Caco-2 (cell line): ENCODE data around the gene FAM168A. TPM values are rescaled to one million over a fixed set of nuclear protein-coding genes. Genes with fewer than 3 reads are reported as not detected.

Experiments
- BruUV-seq: library from RNA; stranded (reverse); fragments of 400-500 nt; replicated peaks from 2 replicates; lab custom pipeline; 2021; lab: Mats Ljungman, UMichigan
- CTCF ChIA-PET: fragments of 300-600 bp; sonication (Branson Sonifier 250); formaldehyde crosslinking; loops from one replicate; lab custom pipeline; 2022; ENCODE audit warnings: antibody characterized with exemption; lab: Charles Lee
- POLR2A ChIA-PET: fragments of 300-600 bp; sonication (Branson Sonifier 250); formaldehyde crosslinking; loops from one replicate; lab custom pipeline; 2022; ENCODE audit warnings: antibody characterized with exemption; lab: Charles Lee
- DNase-seq, 2 experiments: peaks; one replicate each; pipeline versions ENCODE4 v3.0.0 to v3.0.0-alpha.2; 2020 to 2022
- H3K27me3 ChIP-seq: replicated peaks from 2 replicates; pipeline ENCODE4 v1.6.0; 2011; ENCODE audit warnings: low read length; ENCODE audit not compliant: control insufficient read depth, insufficient read depth
- H3K36me3 ChIP-seq: 2 replicates; pipeline ENCODE4 v1.5.1; 2011; ENCODE audit warnings: low read length; ENCODE audit not compliant: control insufficient read depth, insufficient read depth
- H3K4me1 ChIP-seq: fragments of 250-450 bp; sonication (Bioruptor Pico); 2 replicates; pipeline ENCODE4 v1.5.1; 2020; ENCODE audit warnings: mild to moderate bottlenecking
- H3K4me3 ChIP-seq: 2 replicates; pipeline ENCODE4 v1.5.1; 2011; ENCODE audit warnings: low read depth, mild to moderate bottlenecking, control low read depth, low read length
- H3K9me3 ChIP-seq: fragments of 250-450 bp; sonication (Bioruptor Pico); 2 replicates; pipeline ENCODE4 v1.5.1; 2020; ENCODE audit warnings: mild to moderate bottlenecking, moderate library complexity
- H3K27ac Mint-ChIP-seq: one replicate; pipeline ENCODE4 v1.8.0; 2022; ENCODE audit warnings: mixed read lengths; ENCODE audit not compliant: unreplicated experiment
- H3K27me3 Mint-ChIP-seq: one replicate; pipeline ENCODE4 v1.8.0; 2022; ENCODE audit warnings: mixed read lengths; ENCODE audit not compliant: insufficient read depth, unreplicated experiment
- H3K36me3 Mint-ChIP-seq: one replicate; pipeline ENCODE4 v1.8.0; 2022; ENCODE audit warnings: mild to moderate bottlenecking, mixed read lengths; ENCODE audit not compliant: insufficient read depth, unreplicated experiment
- H3K4me1 Mint-ChIP-seq: one replicate; pipeline ENCODE4 v1.8.0; 2022; ENCODE audit warnings: low read depth, mixed read lengths; ENCODE audit not compliant: unreplicated experiment
- H3K4me3 Mint-ChIP-seq: one replicate; pipeline ENCODE4 v1.8.0; 2022; ENCODE audit warnings: mild to moderate bottlenecking, moderate library complexity, mixed read lengths; ENCODE audit not compliant: unreplicated experiment
- H3K9me3 Mint-ChIP-seq: one replicate; pipeline ENCODE4 v1.8.0; 2022; ENCODE audit warnings: mixed read lengths; ENCODE audit not compliant: unreplicated experiment
- CTCF ChIP-seq, 2 experiments: fragments of 200-600 bp in 1 of 2; IDR thresholded peaks; 1 replicate in 1 of 2; 2 replicates in 1 of 2; pipeline versions ENCODE4 v1.5.1 to v1.8.0; 2011 to 2022; ENCODE audit warnings: antibody characterized with exemption in 1 of 2, control low read depth in 1 of 2, inconsistent platforms in 1 of 2, low read depth in 1 of 2, low read length in 1 of 2, mild to moderate bottlenecking in 1 of 2, moderate library complexity in 1 of 2; ENCODE audit not compliant: insufficient read depth in 1 of 2, severe bottlenecking in 1 of 2, unreplicated experiment in 1 of 2
- intact Hi-C: fragments of 100-400 bp; cut with micrococcal nuclease; formaldehyde crosslinking; loops from one replicate; pipeline ENCODE4 v1.10.0; 2022; ENCODE audit not compliant: unreplicated experiment
- total RNA-seq: library from RNA; stranded (reverse); gene quantifications from 2 replicates; pipeline ENCODE4 v1.2.3, GENCODE V29; 2022

FAM168A gene
- total RNA-seq, 1 experiment from 2014 or later, result 46.0 TPM

- no peak overlapping the region for H3K27ac Mint-ChIP-seq
- Histone ChIP-seq H3K36me3 (peaks cover 8% of the 10 kb centered on the region; the same call in 1 of the 2 replicates), H3K4me1 (no peaks in the 10 kb centered on the region), H3K9me3 (no peaks in the 10 kb centered on the region), H3K27me3 (no peaks in the 10 kb centered on the region), H3K4me3 (no peak overlapping the region)
- no peaks in the 10 kb centered on the region for H3K27me3 Mint-ChIP-seq
- intact Hi-C loops, result no loop called here
- POLR2A ChIA-PET, result no interaction called here
- no peaks in the 10 kb centered on the region for H3K9me3 Mint-ChIP-seq
- no TSS peak for BruUV-seq
- no peak for DNase-seq
- H3K36me3 Mint-ChIP-seq, result peaks cover 20% of the 10 kb centered on the region
- TF ChIP-seq CTCF (IDR thresholded peaks at IDR 0.05; ENCODE audit: insufficient read depth in 1 of 2, low read depth in 1 of 2, low read length in 1 of 2, severe bottlenecking in 1 of 2, unreplicated experiment in 1 of 2), result no peak
- H3K4me1 Mint-ChIP-seq, result no peaks in the 10 kb centered on the region
- no peak overlapping the region for H3K4me3 Mint-ChIP-seq
- CTCF ChIA-PET, result interaction anchor here (0.5 to 1.1 kb wide), 5 partner anchors 22 to 407 kb away, joined by 3 to 9 read pairs (median 5); no protein-coding TSS in a partner anchor
These were observed 240.7 kb downstream of the FAM168A start for GRCh38 chr11:73356979-73357860.

GRCh38 chr11:73355109-73355508 is 242.8 kb downstream of the FAM168A start:
- Mint-ChIP-seq H3K27me3 (no peaks in the 10 kb centered on the region), H3K4me3 (no peak overlapping the region), H3K27ac (no peak overlapping the region), H3K4me1 (no peaks in the 10 kb centered on the region), H3K9me3 (no peaks in the 10 kb centered on the region), H3K36me3 (peaks cover 10% of the 10 kb centered on the region)
- Histone ChIP-seq H3K9me3 (no peaks in the 10 kb centered on the region), H3K36me3 (peaks cover 5% of the 10 kb centered on the region; the same call in 1 of the 2 replicates), H3K4me3 (no peak overlapping the region), H3K4me1 (no peaks in the 10 kb centered on the region), H3K27me3 (no peaks in the 10 kb centered on the region)
- ChIA-PET POLR2A (no interaction called here), CTCF (interaction anchor here (0.9 to 1.1 kb wide), 2 partner anchors 20 to 113 kb away, joined by 3 read pairs; no protein-coding TSS in a partner anchor)
- no peak for DNase-seq
- intact Hi-C loops, result no loop called here
- no TSS peak for BruUV-seq
- TF ChIP-seq CTCF (IDR thresholded peaks at IDR 0.05; ENCODE audit: insufficient read depth in 1 of 2, low read depth in 1 of 2, low read length in 1 of 2, severe bottlenecking in 1 of 2, unreplicated experiment in 1 of 2), result no peak

- ChIA-PET CTCF (no interaction called here), POLR2A (no interaction called here)
- no peaks in the 10 kb centered on the region for H3K27me3 Mint-ChIP-seq
- no peak overlapping the region for H3K27ac Mint-ChIP-seq
- H3K9me3 ChIP-seq, result no peaks in the 10 kb centered on the region
- H3K36me3 ChIP-seq, result peaks cover 3% of the 10 kb centered on the region; the same call in 1 of the 2 replicates
- peaks cover 4% of the 10 kb centered on the region for H3K36me3 Mint-ChIP-seq
- BruUV-seq, result no TSS peak
- H3K4me1 Mint-ChIP-seq, result no peaks in the 10 kb centered on the region
- H3K9me3 Mint-ChIP-seq, result no peaks in the 10 kb centered on the region
- no peaks in the 10 kb centered on the region for H3K4me1 ChIP-seq
- DNase-seq, result no peak
- intact Hi-C loops, result no loop called here
- no peak overlapping the region for H3K4me3 ChIP-seq
- no peaks in the 10 kb centered on the region for H3K27me3 ChIP-seq
- TF ChIP-seq CTCF (IDR thresholded peaks at IDR 0.05; ENCODE audit: insufficient read depth in 1 of 2, low read depth in 1 of 2, low read length in 1 of 2, severe bottlenecking in 1 of 2, unreplicated experiment in 1 of 2), result no peak
- no peak overlapping the region for H3K4me3 Mint-ChIP-seq
These were observed 244.5 kb downstream of the FAM168A start for GRCh38 chr11:73353422-73353821.
